Stimulated activated CD4-positive, alpha-beta T cell treated with anti-CD3 and anti-CD28 coated beads, Interleukin-4, amount 100 ng/mL, for 48 hours (primary cell): ENCODE results near the gene STIP1.

Experiments
- DNase-seq, 2 donors: peaks; one replicate each; pipeline ENCODE4 v3.0.0-alpha.2; 2020; ENCODE audit warnings: low read depth in 2 of 2

The STIP1 gene

GRCh38 chr11:64222651-64223000, 36.7 kb downstream of the STIP1 start:
- DNase-seq: no peak

- no peak for DNase-seq
Measured at GRCh38 chr11:64223001-64223651, 37.2 kb downstream of the STIP1 start.

- DNase-seq: no peak
Measured at GRCh38 chr11:64224151-64224890, 38.4 kb downstream of the STIP1 start.

- DNase-seq: no peak
Measured at GRCh38 chr11:64224891-64225607, 39.1 kb downstream of the STIP1 start.

- peak; percentile 89 to 94 for DNase-seq
Measured at GRCh38 chr11:64225608-64226506, 39.9 kb downstream of the STIP1 start, which contains the start of the genes NUDT22 and TRPT1. Gene NUDT22, plus strand, starts transcription at chr11:64226274. Its CDS starts 379 bp downstream, at chr11:64226653. Gene TRPT1, minus strand, starts transcription at chr11:64226186. Its CDS starts 326 bp downstream, at chr11:64225860.

- DNase-seq: peak in 1 of 2 donors; percentile 60
Measured at GRCh38 chr11:64226507-64227051, 40.6 kb downstream of the STIP1 start.

GRCh38 chr11:64227405-64227956, 41.5 kb downstream of the STIP1 start:
- DNase-seq: no peak

- no peak for DNase-seq
Measured at GRCh38 chr11:64229090-64229743, 43.2 kb downstream of the STIP1 start.

- no peak for DNase-seq
Measured at GRCh38 chr11:64229744-64230170, 43.8 kb downstream of the STIP1 start.

GRCh38 chr11:64230171-64230984, 44.4 kb downstream of the STIP1 start, which contains the start of gene DNAJC4:
Gene DNAJC4, plus strand, starts transcription at chr11:64230548. Its CDS starts 307 bp downstream, at chr11:64230855.
- peak; percentile 82 to 86 for DNase-seq

- no peak for DNase-seq
Measured at GRCh38 chr11:64230985-64231365, 45.0 kb downstream of the STIP1 start.

- DNase-seq: no peak
Measured at GRCh38 chr11:64231546-64231945, 45.6 kb downstream of the STIP1 start.

- DNase-seq: no peak
Measured at GRCh38 chr11:64232182-64232966, 46.4 kb downstream of the STIP1 start.

GRCh38 chr11:64232967-64233315, 47.0 kb downstream of the STIP1 start:
- DNase-seq: no peak

GRCh38 chr11:64233913-64234586, 48.1 kb downstream of the STIP1 start, which contains the start of gene VEGFB:
Gene VEGFB, plus strand, starts transcription at chr11:64234584. Its CDS starts 250 bp downstream, at chr11:64234834.
- DNase-seq: no peak

GRCh38 chr11:64234647-64235379, 48.8 kb downstream of the STIP1 start:
- DNase-seq: no peak

GRCh38 chr11:64235437-64236161, 49.6 kb downstream of the STIP1 start:
- DNase-seq: no peak
